ENCODE data around the gene RNF141.

Gene RNF141

DNA sequence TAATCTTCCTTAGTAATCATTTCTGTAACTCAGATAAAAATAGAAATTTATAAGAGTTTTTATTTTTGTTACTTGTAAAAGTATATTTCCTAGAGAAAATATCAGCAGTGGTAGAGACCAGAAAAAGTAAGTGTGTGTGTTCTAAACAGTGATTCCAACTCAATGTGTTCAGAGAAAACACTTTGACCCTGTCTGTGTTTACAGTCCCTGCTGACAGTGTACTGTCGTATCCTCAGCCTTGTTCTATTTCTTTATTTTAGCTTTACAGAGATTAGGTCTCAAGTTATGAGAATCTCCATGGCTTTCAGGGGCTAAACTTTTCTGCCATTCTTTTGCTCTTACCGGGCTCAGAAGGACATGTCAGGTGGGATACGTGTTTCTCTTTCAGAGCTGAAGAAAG, 17.3 kb upstream of the RNF141 start:
- DNase-seq = no peak

DNA sequence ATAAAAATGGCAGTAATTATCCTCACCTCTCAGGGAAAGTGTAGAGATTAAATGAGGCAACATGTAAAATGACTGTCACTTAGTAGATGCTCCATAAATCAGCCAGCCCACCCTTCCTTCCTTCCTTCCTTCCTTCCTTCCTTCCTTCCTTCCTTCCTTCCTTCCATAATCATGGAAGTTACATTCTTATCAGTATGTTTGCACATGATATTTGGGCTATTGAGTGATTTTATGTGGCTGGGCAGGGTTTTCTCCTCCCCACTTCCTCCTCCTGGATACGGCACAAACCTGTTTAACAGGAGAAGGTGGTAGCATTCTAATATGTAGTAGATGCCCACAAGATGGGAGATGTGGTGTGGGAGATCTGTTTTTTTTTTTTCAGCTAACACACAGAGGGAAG, 15.6 kb upstream of the RNF141 start:
- DNase-seq = no peak

DNA sequence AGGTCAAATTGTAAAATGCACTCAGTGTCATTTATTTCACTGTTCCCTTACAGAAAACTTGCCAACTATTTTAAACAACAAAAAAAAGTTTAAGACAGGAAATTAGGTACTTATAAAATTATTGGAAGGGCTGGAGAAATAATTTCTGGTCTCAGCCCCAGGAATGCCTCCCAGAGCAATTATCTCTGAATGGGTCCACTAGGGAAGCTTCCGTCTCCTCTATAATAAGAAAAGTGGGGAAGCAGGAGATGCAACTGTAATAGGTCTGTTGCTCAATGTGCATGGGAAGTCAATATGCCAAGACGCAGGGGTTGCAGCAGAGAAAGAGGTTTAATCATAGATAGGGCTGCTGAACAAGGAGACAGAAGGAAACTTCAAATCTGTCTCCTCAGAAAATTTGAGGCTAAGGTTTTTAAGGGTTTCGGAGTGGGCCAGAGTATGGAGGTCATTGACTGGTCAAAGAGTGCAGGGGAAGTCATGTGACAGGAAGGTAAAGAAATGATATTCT, 10.9 kb upstream of the RNF141 start:
- DNase-seq = no peak

DNA sequence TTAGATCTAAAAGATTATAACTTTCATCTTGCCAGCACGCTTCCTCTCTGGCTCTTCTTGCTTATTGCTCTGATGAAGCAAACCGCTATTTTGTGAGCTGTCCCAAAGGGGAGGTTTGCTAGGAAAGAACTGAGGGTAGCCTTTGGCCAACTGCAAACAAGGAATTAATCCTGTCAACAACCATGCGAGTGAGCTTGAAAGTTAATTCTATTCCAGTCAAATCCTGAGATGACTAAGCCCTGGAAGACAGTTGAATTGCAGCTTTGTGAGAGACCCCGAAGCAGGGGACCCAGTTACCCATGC, 10.3 kb upstream of the RNF141 start:
- no peak for DNase-seq

DNA sequence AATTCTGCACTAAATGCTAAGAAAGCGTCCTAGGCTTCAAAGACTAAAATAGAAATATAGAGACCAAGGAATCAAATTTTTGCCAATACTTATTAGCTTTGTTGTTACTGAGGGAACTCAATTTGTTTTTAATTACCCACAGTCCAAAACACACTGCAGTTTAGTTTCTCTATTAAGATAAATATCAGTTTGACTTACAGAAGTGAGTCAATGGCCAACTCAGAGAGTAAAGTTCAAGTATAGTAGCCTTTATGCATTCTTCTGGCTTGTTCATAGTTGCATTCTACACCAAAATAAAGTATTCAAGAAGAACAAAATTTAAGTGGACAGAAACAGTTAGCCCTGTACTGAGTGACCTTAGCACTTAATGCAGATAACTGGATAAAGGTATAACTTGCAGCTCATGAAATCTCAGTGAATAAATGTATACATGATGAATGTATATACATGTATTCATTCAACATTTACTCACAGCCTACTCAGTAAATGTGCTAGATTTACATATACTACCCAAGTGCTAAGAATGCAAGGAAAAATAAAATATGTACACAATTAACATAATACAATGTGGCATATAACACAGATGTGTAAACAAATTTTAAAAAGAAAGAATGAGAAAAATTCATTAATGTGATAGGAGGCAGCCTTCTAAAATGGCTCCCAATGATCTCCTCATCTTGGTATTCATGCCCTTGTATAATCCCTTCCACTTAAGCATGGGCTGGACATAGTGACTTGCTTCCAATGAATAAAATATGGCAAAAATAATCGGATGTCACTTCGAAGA, 9.7 kb upstream of the RNF141 start:
- DNase-seq = no peak

DNA sequence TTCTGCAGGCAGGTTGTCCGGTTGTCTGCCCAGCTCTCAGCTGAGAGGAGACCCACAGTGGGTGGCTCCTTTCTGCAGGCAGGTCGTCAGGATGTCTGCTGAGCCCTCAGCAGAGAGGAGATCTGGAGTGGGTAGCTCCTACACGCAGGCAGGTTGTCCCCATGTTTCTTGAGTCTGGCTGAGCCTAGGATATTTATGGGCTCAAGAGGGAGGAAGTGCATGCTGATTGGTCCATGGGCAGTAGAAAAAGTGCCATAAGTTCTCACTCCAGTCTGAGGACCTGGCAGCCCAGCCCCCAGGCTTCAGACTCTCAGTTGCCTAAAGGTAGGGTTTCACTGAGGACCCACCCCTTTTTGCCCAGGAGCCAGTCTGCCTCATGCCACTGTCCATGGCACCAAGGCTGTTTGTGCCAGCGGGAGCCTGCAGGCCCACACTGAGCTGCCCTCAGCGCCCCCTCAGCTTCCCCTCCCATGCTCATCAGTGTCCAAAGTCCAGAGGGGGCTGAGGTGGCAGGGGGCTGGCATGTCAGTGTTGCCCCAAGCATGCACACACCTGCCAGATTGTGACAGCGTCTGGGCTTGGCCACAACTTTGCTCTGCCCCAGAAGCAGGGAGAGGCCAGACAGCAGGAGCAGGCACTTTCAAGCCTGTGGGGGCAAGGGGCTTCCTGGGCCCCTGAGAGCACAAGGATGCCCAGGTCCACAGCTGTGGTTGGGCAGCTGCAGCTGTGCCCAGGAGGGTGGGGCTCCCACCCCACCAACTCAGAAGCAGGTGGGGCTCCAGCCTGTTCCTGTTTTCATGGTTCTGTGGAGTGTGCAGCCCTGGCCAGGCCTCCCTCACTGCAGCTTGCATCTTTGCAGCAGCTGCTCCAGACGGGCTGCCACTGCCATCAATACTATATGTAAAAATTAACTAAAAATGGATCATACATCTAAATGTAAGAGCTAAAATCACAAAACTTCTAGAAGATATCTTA, 3.8 kb upstream of the RNF141 start:
- DNase-seq = no peak

DNA sequence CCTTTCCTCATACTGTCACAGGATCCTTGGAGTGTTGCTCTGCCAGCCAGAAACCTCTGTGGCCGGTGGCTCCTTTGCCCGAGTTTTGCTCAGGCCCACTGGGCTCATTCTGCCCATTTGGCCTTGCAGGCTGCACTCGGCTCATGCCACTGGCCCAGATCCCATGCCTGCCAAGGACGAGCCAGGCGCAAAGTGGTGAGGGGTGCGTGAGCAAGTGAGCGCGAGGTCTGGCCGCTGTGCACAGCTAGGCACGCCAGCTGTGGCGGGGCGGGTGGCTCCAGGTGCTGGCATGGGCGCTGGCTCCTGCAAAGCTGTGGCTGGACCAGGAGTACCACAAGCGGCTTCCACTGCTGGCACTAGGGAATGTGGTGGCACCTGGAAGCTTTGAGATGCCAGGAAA, 2.8 kb upstream of the RNF141 start:
- no peak for DNase-seq

DNA sequence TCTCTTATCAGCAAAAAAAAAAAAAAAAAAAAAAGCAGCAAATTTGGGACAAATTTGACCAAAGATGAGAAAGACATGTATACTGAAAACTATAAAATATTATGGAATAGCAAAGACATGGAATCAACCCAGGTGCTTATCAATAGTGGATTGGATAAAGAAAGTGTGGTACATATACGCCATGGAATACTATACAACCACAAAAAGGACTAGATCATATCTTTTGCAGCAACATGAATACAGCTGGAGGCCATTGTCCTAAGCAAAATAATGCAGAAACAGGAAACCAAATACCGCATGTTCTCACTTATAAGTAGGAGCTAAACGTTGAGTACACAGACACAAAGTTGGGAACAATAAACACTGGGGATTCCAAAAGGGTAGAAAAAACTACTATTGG, 1.8 kb upstream of the RNF141 start:
- no peak for DNase-seq

DNA sequence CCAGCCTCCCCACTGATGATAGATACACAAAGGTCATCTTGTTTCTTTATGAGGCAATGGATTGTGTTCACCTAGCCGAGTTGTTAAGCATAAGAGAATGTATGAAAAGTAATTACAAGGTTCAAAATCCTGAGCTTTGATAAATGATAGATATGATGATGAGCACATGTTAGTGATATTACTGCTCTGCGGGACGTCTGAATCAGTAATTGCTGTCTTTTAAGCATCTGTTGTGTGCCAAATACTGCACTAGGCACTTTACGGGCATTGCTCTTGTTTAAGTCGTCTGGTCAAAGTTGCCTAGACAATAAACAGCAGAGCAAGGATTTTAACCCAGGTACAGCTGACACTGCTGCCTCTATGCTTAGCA, 559 bp upstream of the RNF141 start:
- no peak for DNase-seq

DNA sequence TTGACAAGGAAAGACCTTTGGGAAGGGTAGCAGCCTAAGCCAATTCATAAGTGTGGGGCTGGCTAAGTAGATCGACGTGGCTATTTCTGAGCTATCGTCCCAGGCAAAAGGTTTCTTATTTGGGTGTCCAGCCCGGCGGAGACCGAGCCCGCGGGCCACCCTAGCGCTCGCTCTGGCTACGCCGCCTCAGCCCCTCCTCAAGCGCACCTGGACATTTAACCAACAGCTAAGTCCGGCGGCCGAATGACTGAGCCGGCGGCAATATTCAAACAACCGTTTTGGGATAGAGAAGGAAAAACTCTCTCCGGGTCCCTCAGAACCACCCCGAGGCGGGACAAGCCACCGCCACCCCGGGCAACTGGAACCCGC, 457 bp downstream of the RNF141 start:
- no peak for DNase-seq

DNA sequence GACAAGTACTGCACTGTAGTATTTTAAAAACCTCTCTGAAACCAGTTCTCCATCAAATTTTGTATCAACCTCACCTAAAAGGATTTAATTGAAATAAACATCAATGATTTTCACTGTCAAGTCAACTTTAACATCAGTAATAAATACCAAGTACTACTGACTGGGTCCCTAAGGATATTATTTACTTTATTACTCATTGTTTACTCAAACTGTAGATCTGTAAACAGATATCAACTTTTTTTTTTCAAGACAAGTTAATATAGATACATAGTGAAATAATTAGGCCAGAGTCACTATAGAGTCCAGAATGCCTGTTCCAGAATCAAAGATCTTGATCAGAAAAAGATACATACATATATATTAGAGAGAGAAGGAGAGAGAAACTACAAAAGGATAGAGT, 1.6 kb downstream of the RNF141 start:
- DNase-seq = no peak

DNA sequence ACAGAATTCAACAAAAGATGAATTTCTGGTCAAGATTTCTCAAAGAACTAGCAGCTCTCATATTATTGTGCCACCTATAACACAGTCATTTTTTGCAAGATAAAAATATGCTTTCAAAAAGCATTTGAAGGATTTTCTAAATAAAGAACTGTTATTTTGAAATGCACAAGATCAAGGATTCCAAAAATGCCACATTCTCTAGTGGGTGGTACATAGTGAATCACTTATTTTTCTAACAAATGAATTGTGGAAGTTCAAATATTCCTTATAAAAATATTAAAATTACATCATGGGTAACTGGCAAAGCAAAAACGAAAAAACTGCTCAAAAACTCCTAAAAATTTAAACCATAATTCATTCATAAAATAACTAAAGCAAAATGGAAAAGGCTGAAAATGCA, 2.1 kb downstream of the RNF141 start:
- no peak for DNase-seq

DNA sequence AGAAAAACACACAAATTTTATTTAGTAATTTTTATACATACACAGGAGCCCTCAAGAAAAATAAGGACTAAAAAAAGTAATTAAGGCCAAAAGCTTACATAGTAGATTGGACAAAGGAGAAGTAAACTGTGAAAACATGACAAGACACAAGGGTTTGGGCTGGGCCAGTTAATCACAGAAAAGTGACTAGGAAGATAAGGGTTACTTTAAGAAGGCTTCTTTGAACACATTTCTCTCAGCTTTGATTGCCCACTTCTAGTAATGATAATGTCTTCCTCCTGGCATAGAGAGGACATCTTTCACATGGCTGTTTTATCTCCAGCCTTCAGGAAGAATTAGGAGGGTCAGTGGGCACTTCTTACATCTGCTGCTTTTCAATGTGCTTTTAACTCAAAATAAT, 3.4 kb downstream of the RNF141 start:
- no peak for DNase-seq

DNA sequence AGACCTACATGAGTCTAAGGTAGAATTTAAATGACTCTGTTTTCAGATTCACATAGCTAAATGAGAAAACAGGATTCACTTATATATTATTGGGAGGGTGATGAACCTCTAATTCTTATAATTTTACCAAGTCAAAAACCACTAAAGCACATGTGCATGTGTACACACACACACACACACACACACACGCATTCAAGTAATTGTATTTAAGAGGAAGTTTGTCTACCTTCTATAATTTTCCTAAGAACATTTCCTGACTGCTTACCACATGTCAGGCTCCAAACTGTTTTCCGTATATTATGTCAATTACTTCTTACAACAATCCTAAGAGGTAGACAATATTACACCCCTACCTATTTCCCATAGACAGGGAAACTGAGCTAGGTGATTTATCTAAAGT, 6.7 kb downstream of the RNF141 start:
- no peak for DNase-seq

DNA sequence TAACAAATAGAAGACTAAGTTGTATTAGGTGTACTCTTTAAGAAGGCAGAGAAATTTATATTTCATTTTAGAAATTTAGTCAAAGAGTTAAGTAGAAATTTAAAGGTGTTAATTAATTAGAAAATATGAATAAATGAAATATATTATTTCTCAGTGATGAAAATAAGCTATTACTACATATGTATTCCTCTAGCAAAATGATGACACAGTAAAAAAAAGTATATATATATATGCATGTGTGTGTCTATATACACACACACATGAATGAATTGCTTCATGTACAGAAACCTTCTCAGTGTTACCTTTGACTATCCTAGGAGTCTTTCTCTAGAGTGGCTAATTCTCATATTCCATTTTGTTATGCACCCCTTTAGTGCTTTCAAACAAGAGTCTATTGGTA, 7.7 kb downstream of the RNF141 start:
- DNase-seq = no peak

DNA sequence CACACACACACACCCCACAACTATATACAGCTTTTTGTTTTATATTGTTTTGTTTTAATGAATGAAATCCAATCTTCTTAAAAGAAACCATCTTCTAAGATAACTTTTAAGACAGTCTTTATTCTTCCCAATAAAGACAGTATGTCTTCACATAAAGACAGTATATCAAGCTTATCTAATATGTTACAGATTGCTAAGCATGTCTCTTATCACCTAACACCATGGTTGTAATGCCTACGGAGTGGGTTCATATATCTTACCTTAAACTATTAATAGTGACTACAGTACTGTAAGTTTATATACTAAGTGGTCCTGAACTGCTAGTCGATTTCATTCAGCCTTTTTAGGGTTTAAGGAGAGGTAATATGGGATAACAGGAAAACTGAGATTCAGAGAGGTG, 8.5 kb downstream of the RNF141 start:
- DNase-seq = no peak

DNA sequence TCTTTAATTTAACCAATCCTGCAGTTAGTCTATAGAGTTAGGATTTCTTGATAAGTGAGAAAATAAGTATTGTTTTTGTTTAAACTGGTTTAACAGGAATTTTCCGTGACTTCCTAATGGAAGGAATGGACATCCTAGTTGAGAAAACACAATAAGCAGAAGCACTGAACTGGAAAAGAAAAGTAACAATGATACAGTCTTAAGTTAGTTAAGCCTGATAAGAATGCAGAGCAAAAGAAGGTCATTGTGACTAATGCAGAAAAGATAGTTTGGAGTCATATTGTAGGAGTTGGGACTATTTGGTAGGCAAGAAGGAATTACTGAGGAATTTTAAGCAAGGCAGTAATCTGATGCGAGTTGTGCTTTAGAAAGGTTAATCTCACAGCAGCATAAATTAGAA, 11.7 kb downstream of the RNF141 start:
- DNase-seq = no peak

DNA sequence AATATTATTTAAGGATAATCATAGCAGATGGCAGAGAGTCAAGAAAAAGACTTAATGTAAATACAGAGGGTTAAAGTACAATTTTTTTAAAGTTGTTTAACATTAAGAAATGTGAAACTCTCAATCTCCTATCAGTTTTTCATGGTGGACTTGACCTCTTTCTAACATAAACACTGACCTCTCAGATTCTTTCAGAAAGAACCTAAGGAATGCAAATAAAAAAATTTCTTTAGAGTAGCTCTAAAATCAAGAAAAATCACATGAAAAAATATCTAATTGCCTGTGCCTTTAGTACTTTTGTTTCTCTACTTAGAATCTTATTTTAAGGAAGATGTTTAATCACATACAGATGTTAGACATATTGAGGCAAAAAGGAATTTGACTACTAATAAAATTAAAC, 12.9 kb downstream of the RNF141 start:
- no peak for DNase-seq

DNA sequence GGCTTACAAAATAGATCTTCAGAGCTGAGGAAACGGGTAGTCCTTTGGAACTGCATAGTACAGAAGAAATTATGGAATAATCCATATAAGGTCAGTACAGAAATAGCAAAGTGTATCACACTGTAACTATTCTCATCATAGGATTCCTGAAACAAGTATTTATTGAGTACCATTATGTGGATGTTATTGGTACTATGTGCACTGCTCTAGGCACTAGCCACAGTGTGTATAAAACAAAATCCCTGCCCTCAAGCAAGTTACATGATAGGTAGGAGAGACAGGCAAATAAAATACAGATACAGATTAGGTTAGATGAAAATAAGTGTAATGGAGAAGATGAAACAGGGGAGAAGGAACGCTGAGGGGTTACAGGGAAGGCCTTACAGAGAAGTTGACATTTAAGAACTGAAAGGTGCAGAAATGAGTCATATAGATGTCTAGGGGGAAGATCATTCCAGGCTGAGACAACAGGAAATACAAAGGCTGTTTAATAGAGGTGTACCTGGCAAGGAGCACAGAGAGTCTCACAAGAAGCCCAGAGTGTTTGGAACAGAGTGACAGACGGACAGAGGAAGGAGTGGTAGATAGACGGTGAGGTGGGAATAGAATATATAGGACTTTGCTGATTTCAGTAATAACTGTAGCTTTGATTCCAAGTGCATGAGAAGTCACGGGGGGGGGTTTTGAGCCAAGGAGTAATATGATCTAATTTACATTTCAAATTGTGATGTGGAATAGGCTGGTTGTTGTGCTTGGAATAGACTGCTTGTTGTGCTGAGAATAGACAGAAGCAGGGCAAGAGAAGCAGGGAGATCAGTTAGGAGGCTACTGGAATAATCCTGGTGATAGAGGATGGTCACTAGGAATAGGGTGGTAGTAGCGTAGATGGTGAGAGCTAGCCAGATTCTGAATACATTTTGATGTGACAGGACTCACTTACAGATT, 13.7 kb downstream of the RNF141 start:
- no peak for DNase-seq

DNA sequence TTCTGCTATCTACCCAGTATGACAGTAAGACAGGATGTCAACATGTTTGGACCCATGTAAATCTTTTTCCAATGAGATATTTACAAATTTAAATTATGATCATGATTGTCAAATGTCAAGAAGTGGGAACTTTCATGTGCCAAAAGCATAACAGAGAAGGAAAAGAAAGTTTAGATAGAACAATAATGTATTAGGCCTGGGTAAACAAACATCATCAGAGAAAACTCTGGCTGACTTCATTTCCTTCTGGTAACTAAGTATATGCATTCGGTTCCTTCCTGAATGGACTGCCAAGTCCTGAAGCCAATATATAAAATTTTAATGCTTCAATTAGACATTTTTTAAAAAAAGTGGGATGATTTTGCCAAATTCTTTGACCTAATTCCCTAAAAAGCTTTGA, 16.5 kb downstream of the RNF141 start:
- no peak for DNase-seq

DNA sequence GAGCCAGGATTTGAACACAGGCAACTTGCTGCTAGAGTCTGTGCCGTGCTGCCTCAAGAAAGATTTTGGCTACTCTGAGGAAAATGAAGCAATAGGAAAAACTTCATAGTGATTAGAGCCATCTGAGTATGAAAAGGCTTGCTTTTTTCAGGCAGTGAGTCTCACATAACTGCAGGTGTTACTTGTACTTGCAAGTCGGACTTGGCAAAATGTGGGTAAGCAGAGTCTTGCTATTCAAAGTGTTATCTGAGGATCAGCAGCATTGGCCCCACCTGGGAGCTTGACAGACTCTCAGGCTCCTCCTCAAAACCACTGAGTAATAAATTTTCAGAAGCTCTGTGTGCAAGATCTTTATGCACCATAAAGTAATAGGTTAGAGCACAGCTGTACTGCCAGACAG, 18.1 kb downstream of the RNF141 start:
- no peak for DNase-seq

DNA sequence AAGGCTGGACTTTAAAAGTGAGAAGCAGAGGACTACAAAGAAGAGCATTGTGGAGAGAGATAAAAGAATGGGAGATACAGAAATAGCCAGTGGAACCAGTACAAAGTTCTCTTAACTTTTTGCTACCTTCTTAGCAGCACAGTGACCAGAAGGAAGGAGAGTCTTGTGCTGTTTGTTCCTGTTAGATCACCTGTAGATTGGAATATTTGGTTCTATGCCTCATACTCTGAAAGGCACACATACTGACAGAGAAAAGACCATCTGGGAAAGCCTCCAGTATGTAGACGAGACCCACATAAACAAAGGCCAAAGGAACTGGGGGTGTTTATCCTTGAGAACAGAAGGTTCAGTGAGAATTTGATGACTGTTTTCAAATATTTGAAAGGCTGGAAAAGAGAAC, 18.7 kb downstream of the RNF141 start:
- no peak for DNase-seq

DNA sequence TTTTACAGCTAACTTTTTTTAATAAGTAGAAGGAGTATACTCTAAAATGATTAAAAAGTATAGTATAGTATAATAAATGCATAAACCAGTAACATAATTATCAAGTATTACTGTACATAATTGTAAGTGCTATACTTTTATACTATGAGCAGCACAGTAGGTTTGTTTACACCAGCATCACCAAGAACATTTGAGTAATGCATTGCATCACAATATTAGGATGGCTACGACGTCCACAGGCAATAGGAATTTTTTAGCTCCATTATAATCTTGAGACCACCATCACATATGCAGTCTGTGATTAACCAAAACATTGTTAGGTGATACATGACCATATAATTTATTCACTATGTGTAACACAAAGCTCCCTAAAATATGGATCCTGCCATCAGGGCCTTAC, 20.4 kb downstream of the RNF141 start:
- DNase-seq = no peak
